SU-DHL-6 (cell line): ENCODE results near the gene FAM217A.

Experiments used
- CTCF ChIP-seq: fragments of 200-600 bp; sonication (generic); IDR thresholded peaks from one replicate; pipeline ENCODE4 v1.5.1; 2017; ENCODE audit warnings: antibody characterized with exemption, mild to moderate bottlenecking, low read length, moderate library complexity; ENCODE audit not compliant: insufficient read depth, poor library complexity, severe bottlenecking
- EZH2phosphoT487 ChIP-seq: fragments of 200-600 bp; sonication (generic), shearing (Covaris generic); conservative IDR thresholded peaks from 2 replicates; pipeline ENCODE4 v1.6.1; 2018; ENCODE audit warnings: mild to moderate bottlenecking, antibody characterized with exemption, low read length, moderate library complexity, mixed read lengths

GRCh38 chr6:4067673-4068072 lies 11.3 kb downstream of the FAM217A start:
- no peak for TF ChIP-seq CTCF
- TF ChIP-seq EZH2phosphoT487 = no peak
